Head of caudate nucleus (tissue), 42 donors: ENCODE data around the gene CARD9.

Experiments used
- DNase-seq, 42 donors: peaks; one replicate each; pipeline versions ENCODE4 v3.0.0 to v3.0.0-alpha.2; 2020 to 2021; ENCODE audit warnings: mixed read lengths in 7 of 42
- intact Hi-C: fragments of 100-400 bp; cut with DNase I; formaldehyde crosslinking; loops from one replicate; pipeline ENCODE4 v1.15.0; 2022

CARD9 gene

GRCh38 chr9:136370687-136371532 lies 2.6 kb downstream of the CARD9 start:
- DNase-seq = no peak
- intact Hi-C loops = no loop called here

DNA sequence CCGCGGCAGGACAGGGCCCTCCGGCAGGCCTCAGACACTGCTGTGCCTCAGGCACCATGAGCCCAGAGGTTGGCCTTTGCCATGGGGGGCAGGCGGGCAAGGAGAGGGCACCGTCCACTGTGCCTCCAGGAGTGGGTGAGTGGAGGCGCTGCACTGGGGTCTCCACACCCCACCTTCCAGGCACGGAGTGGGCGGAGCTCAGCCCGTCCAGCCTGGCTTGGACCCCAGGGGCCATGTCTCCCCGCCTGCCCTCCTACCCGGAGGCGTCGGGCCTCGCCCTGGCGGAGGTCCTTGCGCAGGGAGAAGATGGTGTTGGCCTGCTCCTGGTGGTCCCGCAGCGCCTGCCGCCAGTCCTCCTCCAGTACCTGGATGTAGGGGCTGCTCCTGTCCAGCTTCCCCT lies 3.4 kb downstream of the CARD9 start:
- intact Hi-C loops = no loop called here

GRCh38 chr9:136368190-136368589 lies 5.3 kb downstream of the CARD9 start:
- DNase-seq = no peak
- intact Hi-C loops = no loop called here

More for the DNA sequence above, 3.4 kb downstream of the CARD9 start:
- DNase-seq = no peak

GRCh38 chr9:136367296-136368145 lies 5.9 kb downstream of the CARD9 start:
- no peak for DNase-seq
- intact Hi-C loops = no loop called here

- intact Hi-C loops = no loop called here
- no peak for DNase-seq
Observed at GRCh38 chr9:136366826-136367225, 6.6 kb downstream of the CARD9 start.

- intact Hi-C loops = no loop called here
- DNase-seq = peak in 3 of 42 donors; percentile 31 to 44 (median 42)
Observed at GRCh38 chr9:136365775-136366222, 7.7 kb downstream of the CARD9 start.

GRCh38 chr9:136364942-136365774 lies 8.3 kb downstream of the CARD9 start:
- intact Hi-C loops = loop anchor here (5.0 kb wide), 2 partner anchors 37 to 53 kb away; partner anchors contain the start of gene SNAPC4
- DNase-seq = no peak

- intact Hi-C loops = loop anchor here (5.0 kb wide), 2 partner anchors 38 to 52 kb away; partner anchors contain the start of gene SNAPC4
Observed at GRCh38 chr9:136363949-136364748, 9.3 kb downstream of the CARD9 start.

DNA sequence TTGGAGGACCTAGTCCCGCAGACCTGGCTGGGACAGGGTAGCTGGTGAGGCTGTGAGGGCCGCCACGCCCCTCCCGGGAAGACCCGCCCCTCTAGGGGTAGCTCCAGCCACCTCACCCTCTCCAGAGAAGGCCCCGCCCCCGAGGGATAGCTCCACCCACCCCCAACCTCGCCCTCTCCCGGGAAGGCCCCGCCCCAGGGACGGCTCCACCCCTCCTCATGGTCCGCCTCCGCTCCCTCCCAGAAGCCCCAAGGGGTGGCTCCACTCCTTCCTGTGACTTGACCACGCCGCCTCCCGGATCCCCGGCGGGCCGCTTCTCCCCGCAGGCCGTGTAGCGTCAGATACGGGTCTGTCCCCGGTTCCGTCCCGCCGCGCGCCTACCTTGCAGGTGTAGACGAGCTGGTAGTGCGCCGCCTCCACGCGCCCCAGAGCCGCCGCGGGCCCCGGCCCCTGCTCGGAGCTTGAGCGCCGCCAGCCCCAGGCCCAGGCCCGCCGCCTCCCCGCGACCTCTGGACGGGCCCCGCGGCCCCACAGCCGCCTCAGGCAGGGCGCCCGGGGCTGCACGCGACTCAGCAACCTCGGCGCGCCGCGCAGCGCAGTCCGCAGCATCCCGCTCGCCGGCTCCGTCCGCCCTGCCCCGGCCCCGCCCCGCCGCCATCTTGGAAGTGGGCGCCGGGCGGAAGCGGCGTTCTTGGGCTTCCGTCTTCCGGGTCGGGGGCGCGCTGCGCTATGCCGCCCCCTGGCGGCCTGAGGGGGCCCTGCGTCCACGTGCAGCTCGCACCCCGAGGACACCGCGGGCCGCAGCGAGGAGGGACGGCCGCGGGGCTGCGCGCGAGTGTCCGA lies 10.1 kb downstream of the CARD9 start, which contains the start of gene DNLZ:
Gene DNLZ, minus strand, starts transcription at position 639 of the 843 bp plus-strand sequence. Its CDS starts 30 bp downstream, at position 609.
- DNase-seq = peak; percentile 88 to 99 (median 96)
- intact Hi-C loops = loop anchor here (5.0 kb wide), 2 partner anchors 39 to 51 kb away; partner anchors contain the start of gene SNAPC4

More at GRCh38 chr9:136363949-136364748, 9.3 kb downstream of the CARD9 start:
- DNase-seq = peak in 4 of 42 donors; percentile 35 to 42 (median 37)

DNA sequence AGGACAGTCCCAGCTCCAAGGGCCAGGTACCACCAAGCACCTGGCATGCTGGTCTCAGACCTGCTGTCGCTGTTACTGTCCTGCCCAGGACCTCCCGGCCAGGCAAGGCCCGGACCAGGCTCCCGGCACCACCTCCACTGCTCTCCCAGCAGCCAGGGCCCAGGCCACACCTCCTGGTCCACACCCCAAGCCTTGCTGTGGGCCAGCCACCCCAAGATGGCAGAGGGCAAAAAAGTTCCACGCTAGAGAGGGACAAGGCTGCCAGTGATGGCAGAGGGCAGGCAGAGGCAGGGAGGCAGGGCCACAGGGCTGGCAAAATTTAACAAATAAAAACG lies 11.1 kb downstream of the CARD9 start:
- no peak for DNase-seq
- intact Hi-C loops = loop anchor here (5.0 kb wide), 2 partner anchors 40 to 50 kb away; partner anchors contain the start of gene SNAPC4

DNA sequence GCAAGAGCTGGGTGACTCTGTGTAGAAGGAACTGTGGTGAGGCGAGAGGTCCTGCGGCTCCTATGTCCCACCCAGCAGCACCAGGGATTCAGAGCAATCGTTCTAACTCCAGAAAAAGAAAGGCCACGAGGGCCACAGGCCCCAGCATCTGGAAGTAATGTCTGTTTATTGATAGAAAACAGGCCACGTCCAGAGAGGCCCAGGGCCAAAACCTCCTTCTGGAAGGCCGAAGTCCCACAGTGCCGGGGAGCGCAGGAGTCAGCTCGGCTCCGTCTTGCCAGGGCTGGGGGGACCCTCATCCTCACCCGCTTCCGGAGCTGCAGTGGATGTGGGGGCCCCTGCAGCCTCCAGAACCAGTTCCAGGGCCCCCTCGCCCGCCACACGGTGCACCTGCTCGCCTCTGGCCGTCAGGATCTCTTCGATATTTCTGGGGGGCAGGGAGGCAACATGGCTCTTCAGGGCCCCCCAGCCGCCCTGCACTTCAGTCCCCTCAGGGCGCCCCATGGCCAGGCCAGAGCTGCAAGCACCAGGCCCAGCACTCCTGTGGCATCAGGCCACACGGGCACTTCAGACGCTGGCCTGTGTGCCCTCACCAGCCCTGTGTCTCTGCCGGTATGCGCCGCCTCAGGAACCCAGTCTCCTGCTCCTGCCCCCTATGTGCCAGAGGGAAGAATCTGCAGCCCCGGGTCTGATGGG lies 11.6 kb downstream of the CARD9 start:
- intact Hi-C loops = loop anchor here (5.0 kb wide), 2 partner anchors 40 to 50 kb away; partner anchors contain the start of gene SNAPC4
- no peak for DNase-seq

- no peak for DNase-seq
- intact Hi-C loops = loop anchor here (5.0 kb wide), 2 partner anchors 41 to 49 kb away; partner anchors contain the start of gene SNAPC4
Observed at GRCh38 chr9:136361047-136361753, 12.3 kb downstream of the CARD9 start.

GRCh38 chr9:136359774-136360718 lies 13.4 kb downstream of the CARD9 start:
- intact Hi-C loops = loop anchor here (5.0 kb wide), 2 partner anchors 42 to 48 kb away; partner anchors contain the start of gene SNAPC4

GRCh38 chr9:136358888-136359287 lies 14.6 kb downstream of the CARD9 start:
- no peak for DNase-seq
- intact Hi-C loops = no loop called here

More at GRCh38 chr9:136359774-136360718, 13.4 kb downstream of the CARD9 start:
- DNase-seq = no peak
